Breast epithelium (tissue), 3 donors: ENCODE measurements around the gene SLC16A7.

Source experiments
- CTCF ChIP-seq, 3 donors: fragments of 450-650 bp; IDR thresholded peaks; one replicate each; pipeline ENCODE4 v1.5.1; 2016 to 2017; ENCODE audit warnings: antibody characterized with exemption in 3 of 3, mild to moderate bottlenecking in 3 of 3, moderate library complexity in 3 of 3
- POLR2A ChIP-seq: fragments of 450-650 bp; IDR thresholded peaks from one replicate; pipeline ENCODE4 v1.6.1; 2016; ENCODE audit warnings: antibody characterized with exemption, mild to moderate bottlenecking, moderate library complexity
- POLR2AphosphoS5 ChIP-seq, 3 donors: sonication (generic); formaldehyde crosslinking; IDR thresholded peaks; one replicate each; pipeline ENCODE4 v1.6.1; 2017; ENCODE audit warnings: antibody characterized with exemption in 3 of 3

DNA sequence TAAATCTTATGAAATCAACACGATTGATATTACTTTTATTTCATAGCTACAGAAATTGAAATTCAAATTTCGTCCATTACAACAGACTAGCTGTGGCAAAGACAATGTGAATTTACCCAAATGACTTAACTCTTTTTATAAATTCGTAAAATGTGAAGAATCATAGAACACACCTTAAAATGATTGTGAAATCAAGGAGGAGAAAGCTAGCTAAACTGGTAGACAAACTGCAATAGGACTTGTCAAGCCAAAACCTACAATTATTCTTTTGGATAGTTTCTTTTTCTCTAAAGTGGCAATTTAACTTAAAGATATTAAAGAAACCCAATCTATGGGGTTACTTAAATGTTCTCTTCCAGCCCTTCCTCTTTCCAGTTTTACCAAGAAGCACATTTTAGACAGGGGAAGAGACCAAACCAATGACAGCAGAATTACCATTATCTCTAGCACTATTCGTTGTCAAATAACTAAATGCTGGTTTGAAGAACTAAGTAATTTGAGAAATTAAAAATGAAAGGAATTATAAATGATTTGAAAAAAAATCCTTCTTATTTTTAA is 807 bp upstream of the SLC16A7 start:
- TF ChIP-seq POLR2A = no peak
- no peak for TF ChIP-seq CTCF (IDR thresholded peaks at IDR 0.05)
- TF ChIP-seq POLR2AphosphoS5 (IDR thresholded peaks at IDR 0.05) = no peak
